Endothelial cell of umbilical vein (primary cell): ENCODE results near the gene DGKH.

ENCODE experiments used
- EZH2 ChIP-seq: IDR thresholded peaks from 2 replicates; pipeline ENCODE4 v1.6.1; 2012; ENCODE audit warnings: borderline replicate concordance, low read depth, mild to moderate bottlenecking, moderate library complexity, low read length, inconsistent platforms; ENCODE audit not compliant: severe bottlenecking
- JUN ChIP-seq: IDR thresholded peaks from 2 replicates; pipeline ENCODE4 v1.6.1; 2011; ENCODE audit warnings: borderline replicate concordance, low read depth; ENCODE audit not compliant: insufficient read length, insufficient read depth

GRCh38 chr13:42272115-42272803 lies 223.8 kb downstream of the DGKH start, which contains the start of gene AKAP11:
- no peak for TF ChIP-seq EZH2
- no peak for TF ChIP-seq JUN
